ENCODE results near the gene CYB5A.

The CYB5A gene

DNA sequence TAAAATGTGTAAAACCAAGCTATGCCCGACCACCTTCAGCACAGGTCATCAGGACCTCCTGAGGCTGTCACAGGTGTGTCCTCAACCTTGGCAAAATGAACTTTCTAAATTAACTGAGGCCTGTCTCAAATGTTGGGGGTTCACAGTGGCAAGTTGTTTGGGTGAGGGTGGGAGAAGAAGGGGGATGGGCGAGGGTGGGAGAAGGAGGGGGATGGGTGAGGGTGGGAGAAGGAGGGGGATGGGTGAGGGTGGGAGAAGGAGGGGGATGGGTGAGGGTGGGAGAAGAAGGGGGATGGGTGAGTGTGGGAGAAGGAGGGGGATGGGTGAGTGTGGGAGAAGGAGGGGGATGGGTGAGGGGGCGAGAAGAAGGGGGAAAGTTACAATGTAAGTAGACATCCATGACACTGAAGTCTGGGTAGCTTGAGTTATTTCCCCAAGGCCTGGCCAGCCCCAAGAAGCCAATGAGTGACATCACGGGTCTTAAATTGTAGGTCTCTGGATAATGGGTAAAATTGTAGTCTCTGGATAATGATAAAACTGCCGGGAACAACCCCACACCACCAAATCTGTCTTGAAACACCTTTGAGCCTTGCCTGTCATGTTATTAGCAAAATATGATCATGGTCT lies 87.1 kb downstream of the CYB5A start:
- no peak for DNase-seq

DNA sequence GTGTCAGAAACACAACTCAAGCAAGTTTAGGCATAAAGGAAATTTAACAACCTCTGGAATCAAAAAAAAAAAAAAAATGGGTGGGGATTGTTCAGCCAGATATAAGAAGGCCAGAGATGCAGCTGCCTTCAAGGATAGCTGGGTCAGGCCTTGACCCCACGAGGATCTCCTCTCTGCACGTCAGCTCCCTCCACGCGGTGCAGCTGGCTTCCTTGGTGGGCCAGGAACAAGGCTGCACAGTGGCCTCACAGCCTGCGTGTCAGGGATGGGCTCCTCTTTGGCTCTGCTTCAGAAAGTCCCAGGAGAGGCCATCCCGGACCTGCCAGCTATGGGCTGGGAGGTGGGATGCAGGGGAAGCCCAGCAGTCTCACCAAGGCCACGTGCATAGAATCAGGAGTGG lies 88.0 kb downstream of the CYB5A start:
- no peak for DNase-seq
